Vagina (tissue), 2 donors: ENCODE results near the gene CLEC4A.
"Not testable (repeated sequence)": the region's sequence is repeated elsewhere in the genome, so short reads cannot be mapped to it uniquely, and the experiment has no call there.

Experiments used
- POLR2A ChIP-seq, 2 donors: fragments of 450-650 bp; IDR thresholded peaks; one replicate each; pipeline ENCODE4 v1.6.1; 2017; ENCODE audit warnings: antibody characterized with exemption in 2 of 2, mild to moderate bottlenecking in 2 of 2, moderate library complexity in 2 of 2
- TF ChIP-seq, protein P1 (sequence below), 3 experiments: fragments of 450-650 bp in 2 of 3; fragments of 200-600 bp in 1 of 3; sonication (generic) in 1 of 3; IDR thresholded peaks; one replicate each; pipeline ENCODE4 v1.5.1; 2017 to 2019; ENCODE audit warnings: antibody characterized with exemption in 3 of 3, mild to moderate bottlenecking in 2 of 3, moderate library complexity in 2 of 3

GRCh38 chr12:8133636-8134397 lies 10.4 kb downstream of the CLEC4A start:
- TF ChIP-seq, protein P1, sequence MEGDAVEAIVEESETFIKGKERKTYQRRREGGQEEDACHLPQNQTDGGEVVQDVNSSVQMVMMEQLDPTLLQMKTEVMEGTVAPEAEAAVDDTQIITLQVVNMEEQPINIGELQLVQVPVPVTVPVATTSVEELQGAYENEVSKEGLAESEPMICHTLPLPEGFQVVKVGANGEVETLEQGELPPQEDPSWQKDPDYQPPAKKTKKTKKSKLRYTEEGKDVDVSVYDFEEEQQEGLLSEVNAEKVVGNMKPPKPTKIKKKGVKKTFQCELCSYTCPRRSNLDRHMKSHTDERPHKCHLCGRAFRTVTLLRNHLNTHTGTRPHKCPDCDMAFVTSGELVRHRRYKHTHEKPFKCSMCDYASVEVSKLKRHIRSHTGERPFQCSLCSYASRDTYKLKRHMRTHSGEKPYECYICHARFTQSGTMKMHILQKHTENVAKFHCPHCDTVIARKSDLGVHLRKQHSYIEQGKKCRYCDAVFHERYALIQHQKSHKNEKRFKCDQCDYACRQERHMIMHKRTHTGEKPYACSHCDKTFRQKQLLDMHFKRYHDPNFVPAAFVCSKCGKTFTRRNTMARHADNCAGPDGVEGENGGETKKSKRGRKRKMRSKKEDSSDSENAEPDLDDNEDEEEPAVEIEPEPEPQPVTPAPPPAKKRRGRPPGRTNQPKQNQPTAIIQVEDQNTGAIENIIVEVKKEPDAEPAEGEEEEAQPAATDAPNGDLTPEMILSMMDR (IDR thresholded peaks at IDR 0.05), result not testable (repeated sequence)
- not testable (repeated sequence) for TF ChIP-seq POLR2A (IDR thresholded peaks at IDR 0.05)
